Ishikawa (cell line): ENCODE results near the gene LRRK2.

ENCODE experiments used
- CEBPB ChIP-seq: IDR thresholded peaks from 2 replicates; pipeline ENCODE4 v1.6.1; 2012
- CREB1 ChIP-seq: IDR thresholded peaks from 2 replicates; pipeline ENCODE4 v1.6.1; 2012; ENCODE audit warnings: low read depth
- EP300 ChIP-seq: IDR thresholded peaks from 2 replicates; pipeline ENCODE4 v1.6.1; 2012; ENCODE audit warnings: borderline replicate concordance
- TAF1 ChIP-seq: IDR thresholded peaks from 2 replicates; pipeline ENCODE4 v1.6.1; 2012; ENCODE audit warnings: low read depth, mild to moderate bottlenecking
- TEAD4 ChIP-seq: IDR thresholded peaks from 2 replicates; pipeline ENCODE4 v1.6.1; 2012
- TF ChIP-seq, protein P1 (sequence below): IDR thresholded peaks from 2 replicates; pipeline ENCODE4 v1.6.1; 2012; ENCODE audit warnings: low read depth, mild to moderate bottlenecking
- TF ChIP-seq, protein P2 (sequence below): IDR thresholded peaks from 2 replicates; pipeline ENCODE4 v1.6.1; 2012

DNA sequence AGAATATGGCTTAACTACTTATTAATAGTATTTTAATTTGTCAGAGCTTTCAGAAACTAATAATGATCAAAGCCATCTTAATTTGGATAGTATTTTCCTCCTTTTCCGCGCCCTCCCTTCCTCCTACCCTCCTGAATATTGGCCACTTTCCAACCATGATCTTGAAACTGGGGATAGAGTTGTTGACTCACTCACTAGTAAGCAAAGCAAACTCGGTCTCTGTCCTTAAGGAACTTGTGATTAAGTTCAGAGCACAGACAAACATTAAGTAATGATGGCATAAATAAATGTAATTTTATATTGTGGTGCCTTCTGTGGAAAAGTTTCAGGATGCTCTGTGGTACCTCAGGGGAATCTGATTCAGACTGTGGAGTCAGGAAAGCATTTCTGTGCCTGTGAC lies 75.7 kb downstream of the LRRK2 start:
- TF ChIP-seq, protein P1, sequence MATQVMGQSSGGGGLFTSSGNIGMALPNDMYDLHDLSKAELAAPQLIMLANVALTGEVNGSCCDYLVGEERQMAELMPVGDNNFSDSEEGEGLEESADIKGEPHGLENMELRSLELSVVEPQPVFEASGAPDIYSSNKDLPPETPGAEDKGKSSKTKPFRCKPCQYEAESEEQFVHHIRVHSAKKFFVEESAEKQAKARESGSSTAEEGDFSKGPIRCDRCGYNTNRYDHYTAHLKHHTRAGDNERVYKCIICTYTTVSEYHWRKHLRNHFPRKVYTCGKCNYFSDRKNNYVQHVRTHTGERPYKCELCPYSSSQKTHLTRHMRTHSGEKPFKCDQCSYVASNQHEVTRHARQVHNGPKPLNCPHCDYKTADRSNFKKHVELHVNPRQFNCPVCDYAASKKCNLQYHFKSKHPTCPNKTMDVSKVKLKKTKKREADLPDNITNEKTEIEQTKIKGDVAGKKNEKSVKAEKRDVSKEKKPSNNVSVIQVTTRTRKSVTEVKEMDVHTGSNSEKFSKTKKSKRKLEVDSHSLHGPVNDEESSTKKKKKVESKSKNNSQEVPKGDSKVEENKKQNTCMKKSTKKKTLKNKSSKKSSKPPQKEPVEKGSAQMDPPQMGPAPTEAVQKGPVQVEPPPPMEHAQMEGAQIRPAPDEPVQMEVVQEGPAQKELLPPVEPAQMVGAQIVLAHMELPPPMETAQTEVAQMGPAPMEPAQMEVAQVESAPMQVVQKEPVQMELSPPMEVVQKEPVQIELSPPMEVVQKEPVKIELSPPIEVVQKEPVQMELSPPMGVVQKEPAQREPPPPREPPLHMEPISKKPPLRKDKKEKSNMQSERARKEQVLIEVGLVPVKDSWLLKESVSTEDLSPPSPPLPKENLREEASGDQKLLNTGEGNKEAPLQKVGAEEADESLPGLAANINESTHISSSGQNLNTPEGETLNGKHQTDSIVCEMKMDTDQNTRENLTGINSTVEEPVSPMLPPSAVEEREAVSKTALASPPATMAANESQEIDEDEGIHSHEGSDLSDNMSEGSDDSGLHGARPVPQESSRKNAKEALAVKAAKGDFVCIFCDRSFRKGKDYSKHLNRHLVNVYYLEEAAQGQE = no peak
- TF ChIP-seq, protein P2, sequence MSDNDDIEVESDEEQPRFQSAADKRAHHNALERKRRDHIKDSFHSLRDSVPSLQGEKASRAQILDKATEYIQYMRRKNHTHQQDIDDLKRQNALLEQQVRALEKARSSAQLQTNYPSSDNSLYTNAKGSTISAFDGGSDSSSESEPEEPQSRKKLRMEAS = no peak
- TF ChIP-seq TAF1 (no peak), CEBPB (no peak), CREB1 (no peak), TEAD4 (no peak), EP300 (no peak)
